H9 (cell line): Measurements from ENCODE around the gene CREB3L4. TPM values are rescaled to one million over a fixed set of nuclear protein-coding genes. Genes with fewer than 3 reads are reported as not detected.

Experiments
- DNase-seq: peaks from one replicate; pipeline ENCODE4 v3.0.0-alpha.2; 2017
- H2AFZ ChIP-seq: one replicate; pipeline ENCODE4 v1.6.1; 2013; ENCODE audit warnings: mild to moderate bottlenecking, low read length, control low read depth, moderate library complexity
- H2AK5ac ChIP-seq: 2 replicates; pipeline ENCODE4 v1.6.1; 2013; ENCODE audit warnings: low read length, control low read depth, mixed read lengths; ENCODE audit not compliant: insufficient read length
- H2BK120ac ChIP-seq: one replicate; pipeline ENCODE4 v1.6.1; 2013; ENCODE audit warnings: low read depth, mild to moderate bottlenecking, low read length, control low read depth, inconsistent platforms; ENCODE audit not compliant: poor library complexity, severe bottlenecking
- H2BK12ac ChIP-seq: 2 replicates; pipeline ENCODE4 v1.6.1; 2013; ENCODE audit warnings: low read length, control low read depth, mixed read lengths, low read depth; ENCODE audit not compliant: insufficient read length
- H2BK15ac ChIP-seq: 2 replicates; pipeline ENCODE4 v1.6.1; 2013; ENCODE audit warnings: low read depth, low read length, control low read depth
- H2BK20ac ChIP-seq: one replicate; pipeline ENCODE4 v1.6.1; 2013; ENCODE audit warnings: low read depth, mild to moderate bottlenecking, low read length, control low read depth, inconsistent platforms; ENCODE audit not compliant: poor library complexity, severe bottlenecking
- H2BK5ac ChIP-seq: 2 replicates; pipeline ENCODE4 v1.6.1; 2013; ENCODE audit warnings: low read length, control low read depth, mixed read lengths; ENCODE audit not compliant: insufficient read length
- H3K14ac ChIP-seq: 2 replicates; pipeline ENCODE4 v1.6.1; 2013; ENCODE audit warnings: low read length, control low read depth; ENCODE audit not compliant: insufficient read depth
- H3K18ac ChIP-seq: 2 replicates; pipeline ENCODE4 v1.6.1; 2013; ENCODE audit warnings: low read depth, mild to moderate bottlenecking, mixed read lengths, low read length, control low read depth; ENCODE audit not compliant: insufficient read length
- H3K23ac ChIP-seq: 2 replicates; pipeline ENCODE4 v1.6.1; 2013; ENCODE audit warnings: low read length, control low read depth, mixed read lengths, low read depth; ENCODE audit not compliant: insufficient read length
- H3K23me2 ChIP-seq: 2 replicates; pipeline ENCODE4 v1.6.1; 2013; ENCODE audit warnings: low read depth, mild to moderate bottlenecking, mixed read lengths, low read length, control low read depth; ENCODE audit not compliant: insufficient read length, poor library complexity, severe bottlenecking
- H3K27ac ChIP-seq: 2 replicates; pipeline ENCODE4 v1.5.1; 2013; ENCODE audit warnings: low read length, control low read depth, mixed read lengths, low read depth; ENCODE audit not compliant: insufficient read length
- H3K27me3 ChIP-seq: 2 replicates; pipeline ENCODE4 v1.6.1; 2013; ENCODE audit warnings: low read length, control low read depth, inconsistent platforms; ENCODE audit not compliant: insufficient read depth
- H3K4ac ChIP-seq: 2 replicates; pipeline ENCODE4 v1.6.1; 2013; ENCODE audit warnings: low read depth, mild to moderate bottlenecking, control low read depth, inconsistent platforms, low read length, moderate library complexity
- H3K4me1 ChIP-seq: 2 replicates; pipeline ENCODE4 v1.6.1; 2013; ENCODE audit warnings: low read length, control low read depth, inconsistent platforms; ENCODE audit not compliant: insufficient read depth
- H3K4me2 ChIP-seq: 2 replicates; pipeline ENCODE4 v1.6.1; 2013; ENCODE audit warnings: low read length, control low read depth, mixed read lengths; ENCODE audit not compliant: insufficient read length, insufficient read depth
- H3K56ac ChIP-seq: 2 replicates; pipeline ENCODE4 v1.6.1; 2013; ENCODE audit warnings: low read depth, mild to moderate bottlenecking, mixed read lengths, low read length, control low read depth; ENCODE audit not compliant: insufficient read length
- H3K79me1 ChIP-seq: 2 replicates; pipeline ENCODE4 v1.6.1; 2013; ENCODE audit warnings: low read depth, mild to moderate bottlenecking, moderate library complexity, low read length, control low read depth, inconsistent platforms; ENCODE audit not compliant: insufficient read depth, poor library complexity, severe bottlenecking
- H3K79me2 ChIP-seq: 2 replicates; pipeline ENCODE4 v1.6.1; 2013; ENCODE audit warnings: low read length, control low read depth, inconsistent platforms; ENCODE audit not compliant: insufficient read depth
- H3K9ac ChIP-seq: 2 replicates; pipeline ENCODE4 v1.6.1; 2013; ENCODE audit warnings: low read length, control low read depth, mixed read lengths; ENCODE audit not compliant: insufficient read length; ENCODE audit errors: extremely low read depth
- H3K9me3 ChIP-seq: one replicate; pipeline ENCODE4 v1.6.1; 2013; ENCODE audit warnings: low read depth, low read length, inconsistent platforms; ENCODE audit not compliant: control insufficient read depth
- H3T11ph ChIP-seq: one replicate; pipeline ENCODE4 v1.6.1; 2013; ENCODE audit warnings: mild to moderate bottlenecking, low read length, control low read depth, inconsistent platforms
- H4K20me1 ChIP-seq: one replicate; pipeline ENCODE4 v1.6.1; 2013; ENCODE audit not compliant: control insufficient read depth, insufficient read length, insufficient read depth
- H4K5ac ChIP-seq: 2 replicates; pipeline ENCODE4 v1.6.1; 2013; ENCODE audit warnings: low read depth, mild to moderate bottlenecking, mixed read lengths, low read length, control low read depth; ENCODE audit not compliant: insufficient read length
- H4K8ac ChIP-seq: replicated peaks from 2 replicates; pipeline ENCODE4 v1.6.1; 2013; ENCODE audit warnings: low read length, control low read depth, mixed read lengths, low read depth; ENCODE audit not compliant: insufficient read length
- H4K91ac ChIP-seq: 2 replicates; pipeline ENCODE4 v1.6.1; 2013; ENCODE audit warnings: low read depth, mild to moderate bottlenecking, moderate library complexity, mixed read lengths, low read length, control low read depth; ENCODE audit not compliant: insufficient read length
- H3K27ac Mint-ChIP-seq, 3 experiments: 2 replicates in 2 of 3; 3 replicates in 1 of 3; pipeline ENCODE4 v1.8.0; 2020 to 2021; ENCODE audit warnings: mixed read lengths in 3 of 3, mild to moderate bottlenecking in 1 of 3, moderate library complexity in 1 of 3
- H3K27me3 Mint-ChIP-seq: 2 replicates; pipeline ENCODE4 v1.8.0; 2021; ENCODE audit warnings: low read depth, mild to moderate bottlenecking, moderate library complexity, mixed read lengths
- H3K36me3 Mint-ChIP-seq, 3 experiments: 2 replicates in 2 of 3; 3 replicates in 1 of 3; pipeline ENCODE4 v1.8.0; 2020 to 2021; ENCODE audit warnings: low read depth in 3 of 3, mixed read lengths in 3 of 3; ENCODE audit not compliant: insufficient read depth in 1 of 3
- H3K4me1 Mint-ChIP-seq, 2 experiments: 2 replicates each; pipeline ENCODE4 v1.8.0; 2020; ENCODE audit warnings: mixed read lengths in 2 of 2
- H3K4me3 Mint-ChIP-seq, 2 experiments: 2 replicates in 1 of 2; 3 replicates in 1 of 2; pipeline ENCODE4 v1.8.0; 2020 to 2021; ENCODE audit warnings: mild to moderate bottlenecking in 2 of 2, mixed read lengths in 2 of 2, moderate library complexity in 1 of 2
- H3K9me3 Mint-ChIP-seq, 2 experiments: 2 replicates in 1 of 2; 3 replicates in 1 of 2; pipeline ENCODE4 v1.8.0; 2020; ENCODE audit warnings: mild to moderate bottlenecking in 2 of 2, mixed read lengths in 2 of 2, moderate library complexity in 1 of 2
- WGBS: extraction: QIAGEN DNeasy Blood & Tissue Kit; methylation state at CpG from one replicate; pipeline ENCODE4 v1.1.7; 2013; ENCODE audit warnings: missing lambda C conversion rate, low lambda C conversion rate, mixed read lengths; ENCODE audit not compliant: insufficient read length; ENCODE audit errors: extremely low coverage; 5-methylcytosine and 5-hydroxymethylcytosine counted together
- total RNA-seq: library from RNA; stranded (reverse); gene quantifications from 2 replicates; pipeline ENCODE4 v1.2.1, GENCODE V29; 2021
- TF ChIP-seq, protein P1 (sequence below): fragments of 200-600 bp; sonication (generic); conservative IDR thresholded peaks from 3 replicates; pipeline ENCODE4 v1.8.0; 2021; ENCODE audit warnings: antibody characterized with exemption, mild to moderate bottlenecking

CREB3L4 gene
- total RNA-seq, 1 experiment from 2014 or later = 27.6 TPM

DNA sequence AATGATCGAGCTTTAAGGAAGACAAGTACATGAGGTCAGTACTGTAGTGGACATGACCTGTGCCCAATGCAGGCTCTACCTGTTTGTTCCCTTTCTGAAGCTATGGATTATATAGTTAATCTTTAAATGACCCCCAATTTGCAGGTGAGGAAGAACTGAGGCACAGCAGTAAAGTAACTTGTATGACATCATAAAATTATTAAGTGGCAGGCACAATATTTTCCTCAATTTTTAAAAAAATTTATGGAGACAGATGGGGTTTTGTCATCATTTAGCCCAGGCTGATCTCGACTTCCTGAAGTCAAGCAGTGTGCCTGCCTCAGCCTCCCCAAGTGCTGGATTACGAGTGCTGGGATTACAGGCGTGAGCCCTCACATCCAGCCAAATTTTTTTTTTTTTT, 41.3 kb upstream of the CREB3L4 start:
- Histone ChIP-seq H2AFZ (no peak overlapping the region), H3K9ac (no peak overlapping the region), H3K4me1 (no peaks in the 10 kb centered on the region), H2BK5ac (no peak overlapping the region), H2BK20ac (no peak overlapping the region), H4K5ac (no peak overlapping the region), H3K79me1 (no peaks in the 10 kb centered on the region), H3K23ac (no peak overlapping the region), H3K56ac (no peak overlapping the region), H2AK5ac (no peak overlapping the region), H3K23me2 (peaks cover 14% of the 10 kb centered on the region), H3K27ac (no peak overlapping the region), H3K4ac (no peak overlapping the region), H4K20me1 (peaks cover 4% of the 10 kb centered on the region), H4K91ac (no peak overlapping the region), H3K79me2 (peaks cover 6% of the 10 kb centered on the region; the same call in 1 of the 2 replicates), H3K18ac (no peak overlapping the region), H2BK15ac (no peak overlapping the region), H3K14ac (no peak overlapping the region), H2BK120ac (no peak overlapping the region), H4K8ac (no peak overlapping the region), H3T11ph (no peak overlapping the region), H3K9me3 (no peaks in the 10 kb centered on the region), H2BK12ac (no peak overlapping the region), H3K27me3 (no peaks in the 10 kb centered on the region), H3K4me2 (no peak overlapping the region)
- TF ChIP-seq, protein P1, sequence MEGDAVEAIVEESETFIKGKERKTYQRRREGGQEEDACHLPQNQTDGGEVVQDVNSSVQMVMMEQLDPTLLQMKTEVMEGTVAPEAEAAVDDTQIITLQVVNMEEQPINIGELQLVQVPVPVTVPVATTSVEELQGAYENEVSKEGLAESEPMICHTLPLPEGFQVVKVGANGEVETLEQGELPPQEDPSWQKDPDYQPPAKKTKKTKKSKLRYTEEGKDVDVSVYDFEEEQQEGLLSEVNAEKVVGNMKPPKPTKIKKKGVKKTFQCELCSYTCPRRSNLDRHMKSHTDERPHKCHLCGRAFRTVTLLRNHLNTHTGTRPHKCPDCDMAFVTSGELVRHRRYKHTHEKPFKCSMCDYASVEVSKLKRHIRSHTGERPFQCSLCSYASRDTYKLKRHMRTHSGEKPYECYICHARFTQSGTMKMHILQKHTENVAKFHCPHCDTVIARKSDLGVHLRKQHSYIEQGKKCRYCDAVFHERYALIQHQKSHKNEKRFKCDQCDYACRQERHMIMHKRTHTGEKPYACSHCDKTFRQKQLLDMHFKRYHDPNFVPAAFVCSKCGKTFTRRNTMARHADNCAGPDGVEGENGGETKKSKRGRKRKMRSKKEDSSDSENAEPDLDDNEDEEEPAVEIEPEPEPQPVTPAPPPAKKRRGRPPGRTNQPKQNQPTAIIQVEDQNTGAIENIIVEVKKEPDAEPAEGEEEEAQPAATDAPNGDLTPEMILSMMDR = no peak
- H3K4me3 Mint-ChIP-seq = no peak overlapping the region
- H3K27ac Mint-ChIP-seq = no peak overlapping the region
- H3K4me1 Mint-ChIP-seq = peaks cover 4 to 7% of the 10 kb centered on the region in 2 experiments
- H3K36me3 Mint-ChIP-seq = peaks cover 2 to 12% (median 12%) of the 10 kb centered on the region in 3 experiments; a peak in 6 of 7 replicates
- DNase-seq = no peak
- no peaks in the 10 kb centered on the region for H3K9me3 Mint-ChIP-seq
- WGBS = no CpG with 5 or more reads among the region's 4 CpGs
- H3K27me3 Mint-ChIP-seq = no peaks in the 10 kb centered on the region
